LNCaP clone FGC (cell line): ENCODE measurements around the gene ST6GALNAC1.
"Not testable (repeated sequence)": the region's sequence is repeated elsewhere in the genome, so short reads cannot be mapped to it uniquely, and the experiment has no call there.

Experiments
- DNase-seq: peaks from one replicate; pipeline ENCODE4 v3.0.0-alpha.2; 2011; ENCODE audit warnings: low read depth
- H3K4me3 ChIP-seq: 2 replicates; pipeline ENCODE4 v1.5.1; 2011; ENCODE audit warnings: mild to moderate bottlenecking, low read depth, low read length, control low read depth
- TF ChIP-seq, protein P1 (sequence below): IDR thresholded peaks from 2 replicates; pipeline ENCODE4 v1.5.1; 2012; ENCODE audit warnings: mild to moderate bottlenecking; ENCODE audit not compliant: control insufficient read depth, insufficient read depth; ENCODE audit errors: extremely low read depth

ST6GALNAC1 gene

DNA sequence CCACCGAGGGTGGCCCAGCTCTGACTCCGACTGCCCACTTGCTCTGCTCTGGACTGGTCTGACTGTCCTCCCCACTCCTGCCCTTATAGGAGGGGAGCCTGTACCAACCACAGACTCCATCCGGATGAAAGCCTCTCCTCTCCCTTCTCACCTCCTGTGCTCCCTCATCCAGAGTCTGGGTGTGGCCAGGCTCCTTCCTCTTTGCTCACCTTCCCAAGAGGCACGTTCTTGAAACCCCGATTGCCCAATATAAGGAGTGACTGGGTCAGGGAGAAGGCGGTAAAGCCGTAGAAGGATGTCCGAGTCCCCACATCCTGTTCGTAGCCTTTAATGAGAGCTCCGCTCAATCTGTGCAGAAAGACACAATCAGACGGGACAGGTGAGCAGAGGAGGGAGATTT is 17.1 kb downstream of the ST6GALNAC1 start:
- H3K4me3 ChIP-seq: no peak overlapping the region
- no peak for DNase-seq
- TF ChIP-seq, protein P1, sequence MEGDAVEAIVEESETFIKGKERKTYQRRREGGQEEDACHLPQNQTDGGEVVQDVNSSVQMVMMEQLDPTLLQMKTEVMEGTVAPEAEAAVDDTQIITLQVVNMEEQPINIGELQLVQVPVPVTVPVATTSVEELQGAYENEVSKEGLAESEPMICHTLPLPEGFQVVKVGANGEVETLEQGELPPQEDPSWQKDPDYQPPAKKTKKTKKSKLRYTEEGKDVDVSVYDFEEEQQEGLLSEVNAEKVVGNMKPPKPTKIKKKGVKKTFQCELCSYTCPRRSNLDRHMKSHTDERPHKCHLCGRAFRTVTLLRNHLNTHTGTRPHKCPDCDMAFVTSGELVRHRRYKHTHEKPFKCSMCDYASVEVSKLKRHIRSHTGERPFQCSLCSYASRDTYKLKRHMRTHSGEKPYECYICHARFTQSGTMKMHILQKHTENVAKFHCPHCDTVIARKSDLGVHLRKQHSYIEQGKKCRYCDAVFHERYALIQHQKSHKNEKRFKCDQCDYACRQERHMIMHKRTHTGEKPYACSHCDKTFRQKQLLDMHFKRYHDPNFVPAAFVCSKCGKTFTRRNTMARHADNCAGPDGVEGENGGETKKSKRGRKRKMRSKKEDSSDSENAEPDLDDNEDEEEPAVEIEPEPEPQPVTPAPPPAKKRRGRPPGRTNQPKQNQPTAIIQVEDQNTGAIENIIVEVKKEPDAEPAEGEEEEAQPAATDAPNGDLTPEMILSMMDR: no peak

DNA sequence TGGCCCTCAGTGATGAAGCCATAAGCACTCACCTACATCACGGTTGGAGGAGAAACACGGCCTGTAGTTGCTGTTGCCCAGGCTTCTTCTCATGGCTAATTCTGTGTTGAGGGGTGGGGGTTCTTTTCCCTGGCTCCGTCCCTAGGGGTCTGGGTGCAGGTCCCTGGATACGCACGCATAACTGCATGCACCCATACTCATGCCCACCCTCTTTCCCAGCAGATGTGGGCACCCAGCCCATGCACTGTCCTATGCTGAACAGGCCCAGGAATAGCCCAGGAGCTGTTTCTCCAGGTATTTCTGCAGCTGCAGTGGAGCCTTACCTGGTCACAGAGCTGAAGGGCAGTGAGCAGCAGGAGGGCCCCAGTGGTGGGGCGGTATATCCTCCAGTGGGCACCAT is 18.1 kb downstream of the ST6GALNAC1 start:
- H3K4me3 ChIP-seq: no peak overlapping the region
- TF ChIP-seq, protein P1: no peak
- DNase-seq: no peak

DNA sequence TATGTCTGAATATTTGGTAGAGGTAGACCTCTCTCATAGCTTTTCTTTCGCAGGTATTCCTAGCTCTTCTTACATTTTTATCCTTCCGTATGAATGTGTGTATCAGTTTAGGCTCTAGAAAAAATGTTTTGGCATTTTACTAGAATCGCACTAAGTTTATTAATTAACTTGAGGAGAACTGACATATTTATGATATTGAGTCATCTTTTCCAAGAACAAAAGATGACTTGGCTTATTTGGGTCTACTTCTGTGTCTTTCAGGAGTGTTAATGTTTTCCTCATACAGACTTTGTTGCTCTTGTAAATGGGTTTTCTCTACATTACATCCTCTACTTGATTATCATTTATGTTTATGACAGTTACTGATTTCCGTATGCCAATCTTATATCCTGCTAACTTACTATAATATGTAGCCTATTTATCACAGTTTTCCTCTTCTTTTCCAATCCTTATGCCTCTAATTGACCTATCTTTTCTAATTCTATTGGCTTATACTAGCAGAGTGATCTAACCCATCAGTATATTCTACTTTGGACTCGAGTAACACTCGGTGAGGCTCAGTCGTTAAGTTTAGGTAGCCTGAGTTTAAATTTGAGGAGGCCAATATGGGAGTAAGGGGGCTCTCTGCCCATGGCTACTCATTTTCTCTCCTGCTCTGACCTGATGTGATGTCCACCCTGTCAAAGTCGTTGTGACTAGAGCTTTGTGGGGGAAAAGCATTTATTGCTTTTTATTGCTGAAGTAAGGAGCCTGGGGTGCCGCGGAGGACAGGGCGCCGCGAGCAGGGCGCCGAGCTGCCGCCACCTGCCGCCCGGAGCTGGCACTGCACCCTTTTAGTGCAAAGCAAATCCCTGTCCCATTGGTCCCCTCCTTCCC is 20.0 kb downstream of the ST6GALNAC1 start:
- H3K4me3 ChIP-seq: no peak overlapping the region
- TF ChIP-seq, protein P1: peak; percentile 95
- peak; percentile 13 for DNase-seq

DNA sequence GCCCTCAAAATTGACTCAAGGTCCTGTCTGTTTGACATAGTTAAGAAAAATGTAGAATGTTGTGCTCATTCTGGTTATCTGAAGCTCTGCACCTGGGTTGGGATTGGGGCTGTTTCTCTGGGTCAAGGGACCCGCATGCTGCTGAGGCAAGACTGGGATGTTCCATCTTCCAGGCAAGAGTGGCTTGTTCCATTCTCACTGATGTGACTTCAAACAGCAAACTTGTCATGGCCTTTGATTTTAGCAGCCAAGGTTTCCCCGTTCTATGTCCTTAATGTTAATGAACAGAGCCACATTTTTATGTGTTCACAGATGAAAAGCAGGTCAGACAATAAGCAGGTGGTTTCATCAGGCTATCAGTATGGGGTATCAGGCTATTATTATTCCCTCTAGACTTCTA is 25.7 kb downstream of the ST6GALNAC1 start:
- H3K4me3 ChIP-seq: no peak overlapping the region
- no peak for DNase-seq
- TF ChIP-seq, protein P1: no peak

DNA sequence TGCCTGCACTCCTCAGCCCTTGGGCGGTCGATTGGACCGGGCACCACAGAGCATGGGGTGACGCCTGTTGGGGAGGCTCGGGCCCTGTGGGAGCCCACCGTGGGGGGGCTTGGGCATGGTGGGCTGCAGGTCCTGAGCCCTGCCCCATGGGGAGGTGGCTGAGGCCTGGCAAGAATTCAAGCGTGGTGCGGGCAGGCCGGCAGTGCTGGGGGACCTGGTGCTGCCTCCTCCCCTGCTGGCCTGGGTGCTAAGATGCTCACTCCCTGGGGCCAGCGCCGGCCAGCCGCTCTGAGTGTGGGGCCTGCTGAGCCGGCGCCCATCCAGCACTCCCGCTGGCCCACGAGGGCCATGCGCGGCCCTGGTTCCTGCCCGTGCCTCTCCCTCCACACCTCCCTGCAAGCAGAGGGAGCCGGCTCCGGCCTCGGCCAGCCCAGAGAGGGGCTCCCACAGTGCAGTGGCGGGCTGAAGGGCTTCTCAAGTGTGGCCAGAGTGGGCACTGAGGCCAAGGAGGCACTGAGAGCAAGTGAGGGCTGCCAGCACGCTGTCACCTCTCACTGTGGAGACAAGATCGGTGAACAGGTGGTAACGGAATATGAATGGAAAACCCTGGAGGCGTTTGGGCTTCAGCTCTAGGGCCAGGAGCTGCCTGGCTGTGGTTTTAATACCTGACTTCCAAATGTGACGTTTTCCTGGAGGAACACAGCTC is 28.5 kb downstream of the ST6GALNAC1 start:
- no peak for DNase-seq
- TF ChIP-seq, protein P1: no peak
- no peak overlapping the region for H3K4me3 ChIP-seq

GRCh38 chr17:76614064-76614759 is 29.3 kb downstream of the ST6GALNAC1 start:
- not testable (repeated sequence) for DNase-seq, H3K4me3 ChIP-seq
